Neural progenitor cell (in vitro differentiated cells): ENCODE measurements around the gene PRKCE. TPM values are rescaled to one million over a fixed set of nuclear protein-coding genes. Genes with fewer than 3 reads are reported as not detected.

Experiments
- DNase-seq: peaks from one replicate; pipeline ENCODE4 v3.0.0-alpha.2; 2016; ENCODE audit warnings: low spot score
- H2AFZ ChIP-seq: fragments of 200-600 bp; sonication (generic); replicated peaks from 2 replicates; pipeline ENCODE4 v1.6.1; 2016; ENCODE audit warnings: antibody characterized with exemption
- H3F3A ChIP-seq: fragments of 200-600 bp; sonication (generic); 2 replicates; pipeline ENCODE4 v1.6.1; 2016; ENCODE audit warnings: antibody characterized with exemption, low read depth
- H3K27ac ChIP-seq: fragments of 200-600 bp; sonication (generic); 2 replicates; pipeline ENCODE4 v1.5.1; 2016; ENCODE audit warnings: mild to moderate bottlenecking
- H3K27me3 ChIP-seq: fragments of 200-600 bp; sonication (generic); 2 replicates; pipeline ENCODE4 v1.6.1; 2016; ENCODE audit warnings: mild to moderate bottlenecking, moderate library complexity
- H3K36me3 ChIP-seq: fragments of 200-600 bp; sonication (generic); 2 replicates; pipeline ENCODE4 v1.5.1; 2016
- H3K4me1 ChIP-seq: fragments of 200-600 bp; sonication (generic); 2 replicates; pipeline ENCODE4 v1.6.1; 2016; ENCODE audit warnings: mixed run types
- H3K4me2 ChIP-seq: fragments of 200-600 bp; sonication (generic); 2 replicates; pipeline ENCODE4 v1.6.1; 2016
- H3K4me3 ChIP-seq: fragments of 200-600 bp; sonication (generic); 2 replicates; pipeline ENCODE4 v1.5.1; 2016
- H3K79me2 ChIP-seq: fragments of 200-600 bp; sonication (generic); 2 replicates; pipeline ENCODE4 v1.6.1; 2016; ENCODE audit warnings: low read depth
- H3K9ac ChIP-seq: fragments of 200-600 bp; sonication (generic); 2 replicates; pipeline ENCODE4 v1.6.1; 2016
- H3K9me3 ChIP-seq: fragments of 200-600 bp; sonication (generic); 2 replicates; pipeline ENCODE4 v1.5.1; 2016; ENCODE audit warnings: low read depth
- H4K20me1 ChIP-seq: fragments of 200-600 bp; sonication (generic); 2 replicates; pipeline ENCODE4 v1.6.1; 2016; ENCODE audit warnings: low read depth
- H3K27ac Mint-ChIP-seq: 3 replicates; pipeline ENCODE4 v1.8.0; 2021; ENCODE audit warnings: mixed read lengths
- H3K27me3 Mint-ChIP-seq: 2 replicates; pipeline ENCODE4 v1.8.0; 2022; ENCODE audit warnings: low read depth, mild to moderate bottlenecking, inconsistent platforms, moderate library complexity, mixed read lengths; ENCODE audit not compliant: insufficient read depth
- H3K36me3 Mint-ChIP-seq: 3 replicates; pipeline ENCODE4 v1.8.0; 2021; ENCODE audit warnings: mixed read lengths
- H3K4me1 Mint-ChIP-seq: 3 replicates; pipeline ENCODE4 v1.8.0; 2021; ENCODE audit warnings: mixed read lengths
- H3K4me3 Mint-ChIP-seq: 3 replicates; pipeline ENCODE4 v1.8.0; 2021; ENCODE audit warnings: mild to moderate bottlenecking, moderate library complexity, mixed read lengths
- H3K9me3 Mint-ChIP-seq: 3 replicates; pipeline ENCODE4 v1.8.0; 2020; ENCODE audit warnings: mixed read lengths
- CTCF ChIP-seq: fragments of 200-600 bp; sonication (generic); IDR thresholded peaks from 2 replicates; pipeline ENCODE4 v1.5.1; 2017; ENCODE audit warnings: antibody characterized with exemption, mild to moderate bottlenecking
- EZH2 ChIP-seq: fragments of 200-600 bp; sonication (generic); IDR thresholded peaks from 2 replicates; pipeline ENCODE4 v1.6.1; 2017; ENCODE audit warnings: antibody characterized with exemption, mild to moderate bottlenecking, moderate library complexity
- EZH2phosphoT487 ChIP-seq: fragments of 200-600 bp; sonication (generic); IDR thresholded peaks from 2 replicates; pipeline ENCODE4 v1.6.1; 2017; ENCODE audit warnings: antibody characterized with exemption
- total RNA-seq: library from RNA; depleted of rRNA; stranded (reverse); fragments of >200 nt; gene quantifications from 2 replicates; pipeline ENCODE4 v1.2.3, GENCODE V29; 2015; ENCODE audit warnings: low replicate concordance

PRKCE gene
- total RNA-seq, 1 donor from 2014 or later: 4.1 TPM

GRCh38 chr2:45886171-45886663, 234.7 kb downstream of the PRKCE start:
- Histone ChIP-seq H3K36me3 (no peaks in the 10 kb centered on the region), H3K4me3 (no peak overlapping the region), H3F3A (no peaks in the 10 kb centered on the region), H3K27me3 (no peaks in the 10 kb centered on the region), H4K20me1 (no peaks in the 10 kb centered on the region), H3K4me1 (no peaks in the 10 kb centered on the region), H3K27ac (no peak overlapping the region), H3K4me2 (no peak overlapping the region), H3K79me2 (no peaks in the 10 kb centered on the region), H3K9me3 (no peaks in the 10 kb centered on the region), H3K9ac (no peak overlapping the region), H2AFZ (no peak overlapping the region)
- H3K4me1 Mint-ChIP-seq: peaks cover 15% of the 10 kb centered on the region
- no peaks in the 10 kb centered on the region for H3K36me3 Mint-ChIP-seq
- no peak for DNase-seq
- H3K4me3 Mint-ChIP-seq: no peak overlapping the region
- peaks cover 2% of the 10 kb centered on the region for H3K27me3 Mint-ChIP-seq
- TF ChIP-seq EZH2 (no peak), EZH2phosphoT487 (no peak), CTCF (no peak)
- H3K27ac Mint-ChIP-seq: no peak overlapping the region
- H3K9me3 Mint-ChIP-seq: no peaks in the 10 kb centered on the region

- Mint-ChIP-seq H3K27ac (no peak overlapping the region), H3K36me3 (no peaks in the 10 kb centered on the region)
- H3K4me3 ChIP-seq: no peak overlapping the region
These were observed 236.7 kb downstream of the PRKCE start for GRCh38 chr2:45888167-45888566.

GRCh38 chr2:45888641-45889040, 237.2 kb downstream of the PRKCE start:
- Histone ChIP-seq H3K79me2 (no peaks in the 10 kb centered on the region), H4K20me1 (no peaks in the 10 kb centered on the region), H3K4me3 (no peak overlapping the region), H3K9me3 (no peaks in the 10 kb centered on the region), H3F3A (no peaks in the 10 kb centered on the region), H3K4me1 (no peaks in the 10 kb centered on the region), H3K27me3 (no peaks in the 10 kb centered on the region), H3K9ac (no peak overlapping the region), H3K36me3 (no peaks in the 10 kb centered on the region), H2AFZ (no peak overlapping the region), H3K4me2 (no peak overlapping the region), H3K27ac (no peak overlapping the region)
- H3K27ac Mint-ChIP-seq: no peak overlapping the region
- H3K36me3 Mint-ChIP-seq: no peaks in the 10 kb centered on the region
- no peak for DNase-seq
- no peak for TF ChIP-seq CTCF
- TF ChIP-seq EZH2phosphoT487: no peak
- no peak for TF ChIP-seq EZH2
- H3K4me1 Mint-ChIP-seq: peaks cover 25% of the 10 kb centered on the region
- no peak overlapping the region for H3K4me3 Mint-ChIP-seq
- H3K9me3 Mint-ChIP-seq: no peaks in the 10 kb centered on the region
- no peaks in the 10 kb centered on the region for H3K27me3 Mint-ChIP-seq

More at GRCh38 chr2:45888167-45888566, 236.7 kb downstream of the PRKCE start:
- H2AFZ ChIP-seq: no peak overlapping the region
- no peaks in the 10 kb centered on the region for H3K36me3 ChIP-seq
- H4K20me1 ChIP-seq: no peaks in the 10 kb centered on the region
- H3K9ac ChIP-seq: no peak overlapping the region
- H3K4me1 ChIP-seq: no peaks in the 10 kb centered on the region
- Mint-ChIP-seq H3K4me3 (no peak overlapping the region), H3K27me3 (no peaks in the 10 kb centered on the region), H3K4me1 (peaks cover 24% of the 10 kb centered on the region), H3K9me3 (no peaks in the 10 kb centered on the region)
- no peak for DNase-seq
- no peak for TF ChIP-seq EZH2
- no peak for TF ChIP-seq EZH2phosphoT487
- no peak for TF ChIP-seq CTCF
- no peaks in the 10 kb centered on the region for H3K27me3 ChIP-seq
- H3F3A ChIP-seq: no peaks in the 10 kb centered on the region
- H3K4me2 ChIP-seq: no peak overlapping the region
- H3K79me2 ChIP-seq: no peaks in the 10 kb centered on the region
- H3K27ac ChIP-seq: no peak overlapping the region
- H3K9me3 ChIP-seq: no peaks in the 10 kb centered on the region
